ENCODE measurements around the gene ASTN1. TPM values are rescaled to one million over a fixed set of nuclear protein-coding genes. Genes with fewer than 3 reads are reported as not detected.

The ASTN1 gene
- total RNA-seq, 3 donors from 2014 or later (not counting 1 experiment from before 2014, with no cell fraction given), result not detected

GRCh38 chr1:176893625-176894352 lies 270.7 kb downstream of the ASTN1 start:
- ATAC-seq (no peak), DNase-seq (no peak)
- 73% methylated on average over 7 of the region's 7 CpGs for WGBS (ENCODE audit: insufficient coverage)
- no peaks in the 10 kb centered on the region for H3K36me3 ChIP-seq (ENCODE audit: control insufficient read depth, insufficient read depth, low read length)
- no peak for TF ChIP-seq CTCF (IDR thresholded peaks at IDR 0.05)
- H3K27me3 ChIP-seq (ENCODE audit: control insufficient read depth, insufficient read depth, low read length), result no peaks in the 10 kb centered on the region
- no peaks in the 10 kb centered on the region for H3K9me3 ChIP-seq (ENCODE audit: control insufficient read depth, insufficient read depth, low read length)
- no peak overlapping the region for H3K27ac ChIP-seq (ENCODE audit: low read length)
- peaks cover 5 to 7% of the 10 kb centered on the region in 2 donors for H3K27me3 Mint-ChIP-seq (ENCODE audit: low read depth in 2 of 2)
- no peak overlapping the region for H3K4me3 Mint-ChIP-seq
- intact Hi-C loops (cut with micrococcal nuclease), result no loop called here
- no peaks in the 10 kb centered on the region for H3K36me3 Mint-ChIP-seq
- H3K4me1 Mint-ChIP-seq, result peaks cover 8 to 9% of the 10 kb centered on the region in 2 donors
- no peaks in the 10 kb centered on the region for H3K9me3 Mint-ChIP-seq
- H3K4me3 ChIP-seq (ENCODE audit: low read length), result no peak overlapping the region
- H3K4me1 ChIP-seq (ENCODE audit: control insufficient read depth, insufficient read depth, low read length), result no peaks in the 10 kb centered on the region
- H3K27ac Mint-ChIP-seq, result no peak overlapping the region

GRCh38 chr1:176888471-176889032 lies 276.0 kb downstream of the ASTN1 start:
- intact Hi-C loops (cut with micrococcal nuclease), result no loop called here
- no peak overlapping the region for H3K27ac Mint-ChIP-seq
- H3K27me3 Mint-ChIP-seq (ENCODE audit: low read depth in 2 of 2), result peaks cover 0 to 5% of the 10 kb centered on the region in 2 donors
- H3K27ac ChIP-seq (ENCODE audit: low read length), result no peak overlapping the region
- WGBS (ENCODE audit: insufficient coverage), result 92% methylated on average over 2 of the region's 3 CpGs
- no peak overlapping the region for H3K4me3 ChIP-seq (ENCODE audit: low read length)
- no peaks in the 10 kb centered on the region for H3K36me3 Mint-ChIP-seq
- no peak for ATAC-seq
- no peaks in the 10 kb centered on the region for H3K27me3 ChIP-seq (ENCODE audit: control insufficient read depth, insufficient read depth, low read length)
- peaks cover 0 to 3% of the 10 kb centered on the region in 2 donors for H3K9me3 Mint-ChIP-seq
- H3K9me3 ChIP-seq (ENCODE audit: control insufficient read depth, insufficient read depth, low read length), result no peaks in the 10 kb centered on the region
- H3K36me3 ChIP-seq (ENCODE audit: control insufficient read depth, insufficient read depth, low read length), result no peaks in the 10 kb centered on the region
- no peaks in the 10 kb centered on the region for H3K4me1 Mint-ChIP-seq
- no peaks in the 10 kb centered on the region for H3K4me1 ChIP-seq (ENCODE audit: control insufficient read depth, insufficient read depth, low read length)
- no peak for DNase-seq
- H3K4me3 Mint-ChIP-seq, result no peak overlapping the region
- no peak for TF ChIP-seq CTCF (IDR thresholded peaks at IDR 0.05)

GRCh38 chr1:176885751-176886150 lies 278.8 kb downstream of the ASTN1 start:
- DNase-seq (no peak), ATAC-seq (no peak)
- no peaks in the 10 kb centered on the region for H3K36me3 Mint-ChIP-seq
- no peaks in the 10 kb centered on the region for H3K27me3 ChIP-seq (ENCODE audit: control insufficient read depth, insufficient read depth, low read length)
- H3K36me3 ChIP-seq (ENCODE audit: control insufficient read depth, insufficient read depth, low read length), result no peaks in the 10 kb centered on the region
- intact Hi-C loops (cut with micrococcal nuclease), result no loop called here
- no peaks in the 10 kb centered on the region for H3K4me1 Mint-ChIP-seq
- H3K27ac ChIP-seq (ENCODE audit: low read length), result no peak overlapping the region
- H3K4me3 Mint-ChIP-seq, result no peak overlapping the region
- H3K9me3 Mint-ChIP-seq, result peaks cover 0 to 3% of the 10 kb centered on the region in 2 donors
- no peak overlapping the region for H3K27ac Mint-ChIP-seq
- no peak for TF ChIP-seq CTCF (IDR thresholded peaks at IDR 0.05)
- peaks cover 0 to 5% of the 10 kb centered on the region in 2 donors for H3K27me3 Mint-ChIP-seq (ENCODE audit: low read depth in 2 of 2)
- WGBS (ENCODE audit: insufficient coverage), result 66% methylated on average over 2 of the region's 2 CpGs
- H3K4me3 ChIP-seq (ENCODE audit: low read length), result no peak overlapping the region
- no peaks in the 10 kb centered on the region for H3K4me1 ChIP-seq (ENCODE audit: control insufficient read depth, insufficient read depth, low read length)
- no peaks in the 10 kb centered on the region for H3K9me3 ChIP-seq (ENCODE audit: control insufficient read depth, insufficient read depth, low read length)

Data from natural killer cell (primary cell).